Measurements from ENCODE around the gene ZPR1.

ZPR1 gene

DNA sequence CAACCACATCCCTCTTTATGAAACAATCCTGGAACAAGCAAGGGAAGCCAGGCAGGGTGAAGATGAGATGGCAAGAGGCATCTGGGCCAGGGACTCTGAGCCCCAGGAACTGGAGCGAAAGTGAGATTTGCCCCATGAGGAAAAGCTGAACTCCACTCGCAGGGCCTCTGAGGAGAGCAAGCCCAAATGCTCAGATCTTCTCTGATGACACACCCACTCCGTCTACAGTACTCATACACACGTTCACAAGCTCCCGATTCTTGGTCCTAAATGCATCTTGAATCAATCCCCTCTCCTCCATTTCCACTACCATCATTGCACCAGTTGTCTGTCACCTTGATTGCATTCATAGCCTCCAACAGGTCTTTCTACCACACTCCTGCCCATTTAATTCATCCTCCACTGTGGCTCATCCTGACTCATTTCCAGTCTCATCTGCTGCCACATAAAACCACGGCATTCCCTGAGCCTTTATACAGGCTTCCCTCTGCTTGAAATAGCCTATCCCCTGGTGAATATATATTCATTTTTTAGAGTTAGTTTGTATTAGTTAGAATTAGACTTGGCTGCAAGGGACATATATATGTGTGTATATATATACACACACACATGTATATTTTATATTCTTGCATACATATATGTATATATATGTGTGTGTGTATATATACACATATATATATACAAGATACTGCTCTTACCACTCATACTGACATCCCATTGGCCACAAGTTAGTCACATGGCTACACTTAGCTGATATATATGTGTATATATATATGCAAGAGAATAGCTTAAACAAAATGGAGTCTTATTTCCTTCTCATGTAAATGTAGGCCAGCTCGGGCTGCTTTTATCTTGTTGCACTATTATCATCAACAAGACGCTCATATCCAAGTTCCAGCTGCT is 5.3 kb upstream of the ZPR1 start:
- Histone ChIP-seq H3K79me2 (ENCODE audit: insufficient read depth, low read length) (no peaks in the 10 kb centered on the region), H3K27me3 (ENCODE audit: low read length) (no peaks in the 10 kb centered on the region), H3F3A (ENCODE audit: insufficient read depth) (no peaks in the 10 kb centered on the region), H3K4me2 (ENCODE audit: low read depth, low read length, poor library complexity, severe bottlenecking) (no peak overlapping the region), H3K9ac (ENCODE audit: low read length) (no peak overlapping the region), H4K20me1 (ENCODE audit: low read depth, low read length) (no peaks in the 10 kb centered on the region), H2AFZ (ENCODE audit: low read depth, low read length, severe bottlenecking) (no peak overlapping the region), H3K9me3 (ENCODE audit: insufficient read depth, low read length) (no peaks in the 10 kb centered on the region), H3K9me2 (replicated peaks; ENCODE audit: insufficient read depth, low read length) (no peaks in the 10 kb centered on the region), H3K36me3 (ENCODE audit: low read length) (no peaks in the 10 kb centered on the region), H3K27ac (ENCODE audit: low read depth, low read length) (no peak overlapping the region), H3K4me3 (ENCODE audit: insufficient read depth, low read length, poor library complexity, severe bottlenecking) (no peak overlapping the region)
- TF ChIP-seq, protein P1, sequence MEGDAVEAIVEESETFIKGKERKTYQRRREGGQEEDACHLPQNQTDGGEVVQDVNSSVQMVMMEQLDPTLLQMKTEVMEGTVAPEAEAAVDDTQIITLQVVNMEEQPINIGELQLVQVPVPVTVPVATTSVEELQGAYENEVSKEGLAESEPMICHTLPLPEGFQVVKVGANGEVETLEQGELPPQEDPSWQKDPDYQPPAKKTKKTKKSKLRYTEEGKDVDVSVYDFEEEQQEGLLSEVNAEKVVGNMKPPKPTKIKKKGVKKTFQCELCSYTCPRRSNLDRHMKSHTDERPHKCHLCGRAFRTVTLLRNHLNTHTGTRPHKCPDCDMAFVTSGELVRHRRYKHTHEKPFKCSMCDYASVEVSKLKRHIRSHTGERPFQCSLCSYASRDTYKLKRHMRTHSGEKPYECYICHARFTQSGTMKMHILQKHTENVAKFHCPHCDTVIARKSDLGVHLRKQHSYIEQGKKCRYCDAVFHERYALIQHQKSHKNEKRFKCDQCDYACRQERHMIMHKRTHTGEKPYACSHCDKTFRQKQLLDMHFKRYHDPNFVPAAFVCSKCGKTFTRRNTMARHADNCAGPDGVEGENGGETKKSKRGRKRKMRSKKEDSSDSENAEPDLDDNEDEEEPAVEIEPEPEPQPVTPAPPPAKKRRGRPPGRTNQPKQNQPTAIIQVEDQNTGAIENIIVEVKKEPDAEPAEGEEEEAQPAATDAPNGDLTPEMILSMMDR (IDR thresholded peaks at IDR 0.05; ENCODE audit: insufficient read depth, low read length, poor library complexity, severe bottlenecking) = no peak
- no peak for TF ChIP-seq EZH2phosphoT487 (conservative IDR thresholded peaks at IDR 0.05; ENCODE audit: low read length)

DNA sequence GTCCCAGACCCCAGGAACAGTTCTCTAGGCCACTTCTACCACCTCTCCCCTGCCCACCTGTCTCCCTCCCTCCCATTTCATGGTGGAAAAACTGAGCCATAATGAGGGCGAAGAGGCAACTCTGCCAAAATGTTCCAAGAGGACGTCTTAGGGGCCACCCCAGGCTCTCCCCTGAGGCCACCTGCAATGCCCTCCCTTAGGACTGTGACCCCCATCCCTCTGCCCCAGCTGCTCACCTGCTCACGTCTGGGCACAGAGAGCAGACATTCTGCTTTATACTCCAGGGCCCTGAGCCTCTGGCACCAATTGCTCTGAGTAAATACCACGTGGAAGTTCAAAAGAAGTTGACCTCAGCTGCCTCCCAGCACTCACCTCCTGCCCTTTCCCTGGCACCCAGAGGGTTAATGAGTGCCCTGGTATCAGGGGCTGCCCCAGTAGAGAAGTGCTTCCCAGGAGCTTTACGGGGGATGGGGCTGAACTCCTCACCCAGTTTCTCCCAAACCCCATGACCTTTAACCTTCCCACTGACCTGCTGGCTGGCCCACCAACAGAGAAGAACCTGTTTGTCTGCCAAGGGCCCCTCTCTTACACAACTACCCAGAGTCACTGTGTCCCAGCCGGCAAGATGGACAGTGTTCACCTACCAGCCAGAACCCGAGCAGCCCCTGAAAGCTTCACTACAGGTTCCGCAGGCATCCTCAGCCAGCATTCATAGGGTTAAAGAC is 4.5 kb upstream of the ZPR1 start:
- H3F3A ChIP-seq (ENCODE audit: insufficient read depth) = no peaks in the 10 kb centered on the region
- TF ChIP-seq, protein P1 (IDR thresholded peaks at IDR 0.05; ENCODE audit: insufficient read depth, low read length, poor library complexity, severe bottlenecking) = no peak
- no peak for TF ChIP-seq EZH2phosphoT487 (conservative IDR thresholded peaks at IDR 0.05; ENCODE audit: low read length)
- H3K4me2 ChIP-seq (ENCODE audit: low read depth, low read length, poor library complexity, severe bottlenecking) = no peak overlapping the region
- H3K27me3 ChIP-seq (ENCODE audit: low read length) = no peaks in the 10 kb centered on the region
- H2AFZ ChIP-seq (ENCODE audit: low read depth, low read length, severe bottlenecking) = no peak overlapping the region
- H3K9ac ChIP-seq (ENCODE audit: low read length) = no peak overlapping the region
- H3K9me2 ChIP-seq (replicated peaks; ENCODE audit: insufficient read depth, low read length) = no peaks in the 10 kb centered on the region
- peaks cover 6% of the 10 kb centered on the region for H3K79me2 ChIP-seq (ENCODE audit: insufficient read depth, low read length)
- H3K36me3 ChIP-seq (ENCODE audit: low read length) = no peaks in the 10 kb centered on the region
- H3K9me3 ChIP-seq (ENCODE audit: insufficient read depth, low read length) = no peaks in the 10 kb centered on the region
- H3K4me3 ChIP-seq (ENCODE audit: insufficient read depth, low read length, poor library complexity, severe bottlenecking) = no peak overlapping the region
- no peak overlapping the region for H3K27ac ChIP-seq (ENCODE audit: low read depth, low read length)
- no peaks in the 10 kb centered on the region for H4K20me1 ChIP-seq (ENCODE audit: low read depth, low read length)

DNA sequence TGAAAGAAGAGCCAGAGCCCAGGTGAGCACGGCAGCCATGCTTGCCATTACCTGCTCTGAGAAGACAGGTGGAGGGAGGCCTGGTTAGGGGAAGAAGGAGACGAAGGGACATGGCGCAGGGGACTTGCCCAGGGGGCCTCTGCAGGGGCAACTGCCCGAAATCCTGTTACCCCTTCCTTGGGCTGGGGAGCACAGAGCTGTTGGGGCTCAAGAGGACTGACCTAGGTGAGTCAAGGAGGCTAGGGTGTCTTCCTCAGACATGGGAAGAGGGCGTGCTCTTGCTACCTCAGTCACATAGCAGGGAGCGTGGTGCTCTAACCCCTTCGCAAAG is 4.0 kb upstream of the ZPR1 start, which contains the start of gene APOA5:
TSS of gene APOA5 (minus strand) at position 67 of the 331 bp plus-strand sequence. CDS start at position 48, 19 bp downstream.
- Histone ChIP-seq H3K4me3 (ENCODE audit: insufficient read depth, low read length, poor library complexity, severe bottlenecking) (no peak within 1 kb of the TSS), H3K79me2 (ENCODE audit: insufficient read depth, low read length) (peaks cover 11% of the 10 kb centered on the region), H3K27me3 (ENCODE audit: low read length) (no peaks in the 10 kb centered on the region), H3K36me3 (ENCODE audit: low read length) (no peaks in the 10 kb centered on the region), H3K9me2 (replicated peaks; ENCODE audit: insufficient read depth, low read length) (no peaks in the 10 kb centered on the region), H3K27ac (ENCODE audit: low read depth, low read length) (no peak within 1 kb of the TSS), H3K9me3 (ENCODE audit: insufficient read depth, low read length) (no peaks in the 10 kb centered on the region), H2AFZ (ENCODE audit: low read depth, low read length, severe bottlenecking) (peak within 1 kb of the TSS; percentile 74), H3F3A (ENCODE audit: insufficient read depth) (no peaks in the 10 kb centered on the region), H4K20me1 (ENCODE audit: low read depth, low read length) (no peaks in the 10 kb centered on the region), H3K9ac (ENCODE audit: low read length) (peak within 1 kb of the TSS; percentile 12; the same call in 1 of the 2 replicates), H3K4me2 (ENCODE audit: low read depth, low read length, poor library complexity, severe bottlenecking) (peak within 1 kb of the TSS; percentile 33)
- TF ChIP-seq EZH2phosphoT487 (conservative IDR thresholded peaks at IDR 0.05; ENCODE audit: low read length) = no peak
- TF ChIP-seq, protein P1 (IDR thresholded peaks at IDR 0.05; ENCODE audit: insufficient read depth, low read length, poor library complexity, severe bottlenecking) = no peak

Measured in SU-DHL-6 (cell line).